ENCODE results near the gene TMEM250.

TMEM250 gene

DNA sequence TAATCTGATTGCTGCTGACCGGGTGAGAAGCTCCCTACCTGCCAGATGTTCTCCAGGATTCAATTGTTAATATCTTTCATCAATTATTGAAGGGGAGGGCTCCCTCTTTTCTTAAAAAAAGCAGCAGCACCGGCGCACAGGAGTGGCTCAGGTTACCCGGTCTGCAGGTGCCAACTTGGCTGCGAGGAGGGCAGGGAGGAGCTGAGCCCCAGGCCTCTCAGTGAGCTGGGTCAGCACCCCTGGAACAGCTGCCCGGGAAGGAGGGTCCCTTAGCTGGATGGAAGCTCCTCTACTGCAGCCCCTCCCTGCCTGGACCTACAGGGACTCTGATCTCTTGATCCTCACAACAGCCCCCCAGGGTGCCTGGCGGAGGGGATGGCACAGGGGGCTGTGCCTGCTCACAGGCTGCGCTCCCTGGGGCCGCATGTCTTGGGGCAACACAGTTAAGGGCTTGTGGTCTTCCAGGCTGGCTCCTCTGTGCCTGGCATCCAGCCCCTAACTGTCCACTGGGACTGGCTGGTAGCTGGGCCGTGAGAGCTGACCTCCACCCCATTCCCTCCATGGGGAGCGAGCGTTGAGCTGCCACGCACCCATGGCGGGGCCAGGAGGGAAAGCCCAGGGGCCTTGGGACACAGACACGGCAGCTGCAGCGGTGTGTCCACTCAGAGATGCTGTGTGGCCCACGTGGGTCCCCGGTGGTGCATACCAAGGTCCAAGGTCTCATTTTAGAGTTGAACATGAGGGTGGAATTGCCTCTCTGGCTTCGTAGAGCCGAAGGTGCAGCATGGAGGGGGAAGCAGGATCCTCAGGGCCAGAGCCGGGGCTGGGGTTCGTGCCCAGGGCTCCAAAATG lies 28.6 kb upstream of the TMEM250 start:
- DNase-seq = no peak

DNA sequence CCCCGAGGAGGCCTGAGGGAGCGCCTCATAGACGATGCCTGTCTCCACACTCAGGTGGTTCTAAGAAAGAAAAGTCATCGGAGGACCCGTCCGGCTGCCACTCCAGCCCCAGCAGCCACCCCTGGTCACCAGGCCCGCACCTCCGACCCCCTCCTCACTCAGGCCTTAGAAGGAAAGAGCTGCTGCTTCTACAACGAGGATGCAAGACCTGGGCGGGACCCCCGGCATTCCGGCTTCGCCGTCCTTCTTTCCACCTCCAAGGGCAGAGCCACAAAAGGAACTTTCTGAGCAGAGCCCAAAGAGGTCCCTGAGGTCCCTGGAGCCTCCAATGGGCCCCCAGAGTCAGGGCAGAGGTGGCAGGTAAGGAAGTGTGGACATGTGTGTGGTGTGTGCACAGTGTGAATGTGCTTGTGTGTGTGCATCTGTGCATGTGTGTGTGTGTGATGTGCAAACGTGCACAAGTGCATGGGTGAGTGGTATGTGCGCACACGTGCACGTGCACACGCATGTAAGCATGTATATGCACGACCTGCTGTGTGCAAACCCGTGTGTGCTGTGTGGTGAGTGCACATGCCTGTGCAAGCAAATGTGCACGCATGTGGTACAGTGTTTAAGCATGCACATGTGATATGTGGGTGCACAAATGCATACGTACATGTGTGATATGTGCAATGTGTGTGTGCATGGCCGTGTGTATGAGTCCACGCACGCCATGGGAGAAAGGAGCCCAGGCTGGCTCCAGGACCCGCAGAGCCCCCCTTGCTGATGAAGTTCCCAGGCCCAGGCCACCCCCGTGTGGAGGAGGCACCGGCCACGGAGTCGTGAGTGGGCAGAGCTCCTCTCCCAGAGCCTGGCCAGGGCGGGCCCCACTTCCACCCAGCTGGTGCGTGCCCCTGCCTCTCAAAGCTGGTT lies 27.7 kb upstream of the TMEM250 start:
- DNase-seq = no peak

- DNase-seq = no peak
Measured at GRCh38 chr9:136145580-136145979, 26.9 kb upstream of the TMEM250 start.

DNA sequence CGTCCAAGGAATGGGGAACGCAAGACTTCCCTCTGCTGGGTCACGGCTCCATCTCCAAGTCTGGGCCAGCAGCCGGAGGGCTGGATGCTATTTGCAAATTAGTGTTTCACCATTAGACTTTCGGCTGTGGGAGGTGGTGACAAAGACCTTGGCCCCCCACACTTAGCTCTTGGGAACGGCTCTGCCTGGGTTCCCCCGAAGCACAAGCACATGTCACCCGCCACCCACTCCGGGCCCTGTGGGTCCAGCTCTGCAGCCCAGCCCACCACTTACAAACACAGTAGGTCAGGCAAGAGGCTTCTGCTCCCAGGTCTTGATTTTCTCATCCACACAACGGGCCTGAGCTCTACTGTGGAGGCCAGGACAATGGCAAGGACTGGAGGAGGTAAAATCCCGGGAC lies 25.8 kb upstream of the TMEM250 start:
- no peak for DNase-seq

GRCh38 chr9:136143215-136144001 lies 24.7 kb upstream of the TMEM250 start:
- DNase-seq = no peak

GRCh38 chr9:136142859-136143214 lies 24.2 kb upstream of the TMEM250 start:
- DNase-seq = no peak

GRCh38 chr9:136142414-136142796 lies 23.7 kb upstream of the TMEM250 start:
- no peak for DNase-seq

GRCh38 chr9:136141682-136142413 lies 23.2 kb upstream of the TMEM250 start:
- no peak for DNase-seq

- DNase-seq = no peak
Measured at GRCh38 chr9:136140966-136141365, 22.3 kb upstream of the TMEM250 start.

DNA sequence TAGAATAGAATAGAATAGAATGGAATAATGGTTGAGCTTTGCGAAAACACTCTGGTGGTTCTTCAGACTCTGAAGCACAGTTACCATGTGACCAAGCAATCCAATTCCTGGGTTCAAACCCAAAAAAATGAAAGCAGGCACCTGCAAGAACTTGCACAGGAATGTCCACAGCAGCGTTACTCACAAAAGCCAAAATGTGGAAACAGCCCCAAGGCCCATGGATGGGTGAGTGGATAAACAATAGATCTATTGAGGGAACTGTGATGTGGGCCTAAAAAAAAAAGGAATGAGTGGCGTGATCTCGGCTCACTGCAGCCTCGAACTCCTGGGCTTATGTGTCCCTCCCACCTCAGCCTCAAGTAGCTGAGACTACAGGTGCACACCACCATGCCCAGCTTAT lies 21.4 kb upstream of the TMEM250 start:
- DNase-seq = no peak

GRCh38 chr9:136138566-136138965 lies 19.9 kb upstream of the TMEM250 start:
- peak; percentile 33 for DNase-seq

DNA sequence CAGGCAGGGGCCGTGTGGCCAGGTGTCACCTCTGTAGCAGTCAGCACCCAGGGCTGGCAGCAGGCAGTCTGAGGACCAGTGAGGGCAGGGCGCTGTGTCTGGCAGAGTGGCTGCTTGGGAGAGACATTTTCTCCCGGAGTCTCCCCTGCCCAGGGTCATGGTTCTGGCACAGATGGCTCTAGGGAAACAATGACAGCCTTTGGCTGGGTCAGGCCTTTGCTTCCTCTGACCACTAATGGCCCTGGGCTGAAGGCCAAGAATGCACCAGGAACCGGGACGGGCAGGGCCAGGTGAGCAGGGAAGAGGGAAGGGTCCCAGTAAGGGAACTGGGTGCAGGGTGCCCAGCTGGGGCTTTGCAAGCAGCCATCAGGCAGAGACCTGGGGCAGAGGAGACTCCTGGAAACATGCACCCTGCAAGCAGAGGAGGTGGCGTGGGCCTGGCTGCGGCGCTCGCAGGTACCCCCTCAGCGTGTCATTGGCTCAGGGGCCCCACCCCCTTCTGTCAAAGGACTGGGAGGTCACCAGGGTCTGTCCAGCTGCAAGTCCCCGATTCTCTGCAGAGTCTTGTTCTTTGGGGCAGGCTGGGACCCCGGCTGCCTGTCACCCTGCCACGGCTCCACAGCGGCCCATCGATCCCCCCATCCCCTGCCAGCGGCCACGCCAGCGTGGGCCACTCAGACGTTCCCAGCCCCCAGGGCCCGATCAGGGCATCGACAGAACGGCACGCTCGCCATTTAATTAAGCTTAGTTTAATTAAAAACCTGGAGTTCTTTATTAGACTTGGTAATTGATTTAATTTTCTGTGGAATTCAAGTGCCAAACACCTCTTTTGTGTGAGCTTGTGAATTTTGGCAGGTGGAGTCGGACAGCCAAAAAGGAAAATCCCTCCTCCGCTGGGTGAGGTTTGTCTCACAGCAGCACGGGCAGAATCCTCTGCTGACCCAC lies 18.9 kb upstream of the TMEM250 start:
- no peak for DNase-seq

- DNase-seq = no peak
Measured at GRCh38 chr9:136136127-136136925, 17.7 kb upstream of the TMEM250 start.

GRCh38 chr9:136135326-136136126 lies 16.9 kb upstream of the TMEM250 start:
- DNase-seq = no peak

- no peak for DNase-seq
Measured at GRCh38 chr9:136133959-136134484, 15.3 kb upstream of the TMEM250 start.

GRCh38 chr9:136133191-136133958 lies 14.7 kb upstream of the TMEM250 start:
- peak; percentile 34 for DNase-seq

DNA sequence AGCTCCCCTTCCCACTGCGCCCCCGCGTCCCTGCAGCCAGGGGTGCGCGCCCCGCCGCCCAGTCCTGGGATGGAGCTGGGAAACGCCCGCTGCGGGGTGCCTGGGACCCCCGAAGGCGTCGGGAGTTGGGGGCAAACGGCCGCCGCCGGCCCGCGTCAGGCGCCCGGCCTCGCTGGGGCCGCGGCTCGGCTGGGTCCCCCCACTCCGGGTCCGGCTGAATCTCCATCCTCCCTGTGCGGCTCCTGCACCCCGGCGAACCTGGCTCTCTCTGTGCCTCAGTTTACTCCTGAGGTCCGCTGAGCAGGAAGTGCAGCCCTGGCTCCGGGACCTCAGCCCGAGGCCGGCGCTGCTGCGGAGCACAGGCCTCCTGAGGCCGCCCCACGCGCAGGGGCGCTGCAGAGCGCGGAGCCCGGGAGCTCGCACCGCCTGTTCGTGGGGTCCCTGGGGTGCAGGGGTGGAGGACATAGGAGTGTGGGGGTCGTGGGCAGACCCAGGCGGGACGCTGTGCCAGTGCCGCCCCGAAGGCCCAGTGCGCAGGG lies 13.9 kb upstream of the TMEM250 start:
- no peak for DNase-seq
